ENCODE measurements around the gene FBXW4.

The FBXW4 gene

GRCh38 chr10:101563007-101563406 is 132.0 kb downstream of the FBXW4 start:
- DNase-seq, result no peak

GRCh38 chr10:101562231-101562630 is 132.7 kb downstream of the FBXW4 start:
- no peak for DNase-seq

GRCh38 chr10:101561068-101561915 is 133.7 kb downstream of the FBXW4 start:
- no peak for DNase-seq

Data from NCI-H1930 (cell line).